Fibroblast of skin of right quadriceps (primary cell): ENCODE measurements around the gene AMDHD1.

Experiments
- DNase-seq: peaks from one replicate; pipeline ENCODE4 v3.0.0-alpha.2; 2013

The AMDHD1 gene

GRCh38 chr12:95996034-95996658 lies 53.0 kb downstream of the AMDHD1 start, which contains the start of gene HAL:
Gene HAL (minus strand): TSS chr12:95996344. CDS start chr12:95995910, 434 bp downstream.
- DNase-seq, result no peak

- no peak for DNase-seq
These were observed 54.1 kb downstream of the AMDHD1 start for GRCh38 chr12:95997276-95997675.

GRCh38 chr12:95997911-95998510 lies 54.9 kb downstream of the AMDHD1 start:
- DNase-seq, result no peak

GRCh38 chr12:95998611-95999286 lies 55.6 kb downstream of the AMDHD1 start:
- peak; percentile 39 for DNase-seq

- no peak for DNase-seq
These were observed 56.4 kb downstream of the AMDHD1 start for GRCh38 chr12:95999484-95999883.

- no peak for DNase-seq
These were observed 57.7 kb downstream of the AMDHD1 start for GRCh38 chr12:96000858-96001257.

GRCh38 chr12:96006727-96007126 lies 63.6 kb downstream of the AMDHD1 start:
- no peak for DNase-seq

- no peak for DNase-seq
These were observed 64.6 kb downstream of the AMDHD1 start for GRCh38 chr12:96007729-96008128.

- no peak for DNase-seq
These were observed 71.9 kb downstream of the AMDHD1 start for GRCh38 chr12:96014943-96015599.

GRCh38 chr12:96015672-96016071 lies 72.5 kb downstream of the AMDHD1 start:
- DNase-seq, result peak; percentile 25
